Colonic mucosa (tissue), 4 donors: ENCODE data around the gene SPSB4. TPM values are rescaled to one million over a fixed set of nuclear protein-coding genes. Genes with fewer than 3 reads are reported as not detected.
A peak's percentile ranks its signal among the peaks of the same experiment; 100 is the strongest.

ENCODE experiments used
- DNase-seq: peaks from one replicate; pipeline ENCODE4 v3.0.0-alpha.2; 2020
- H3K27ac ChIP-seq: fragments of 200-600 bp; one replicate; pipeline ENCODE4 v1.8.0; 2021
- H3K27me3 ChIP-seq: fragments of 200-600 bp; one replicate; pipeline ENCODE4 v1.8.0; 2021
- H3K36me3 ChIP-seq: fragments of 200-600 bp; one replicate; pipeline ENCODE4 v1.8.0; 2021
- H3K4me1 ChIP-seq: fragments of 200-600 bp; one replicate; pipeline ENCODE4 v1.8.0; 2021; ENCODE audit warnings: mild to moderate bottlenecking
- H3K4me3 ChIP-seq: fragments of 200-600 bp; one replicate; pipeline ENCODE4 v1.8.0; 2021
- H3K9ac ChIP-seq, 2 donors: one replicate each; pipeline ENCODE4 v1.7.0; 2013; ENCODE audit warnings: control low read depth in 2 of 2, low read depth in 2 of 2, low read length in 2 of 2
- H3K9me3 ChIP-seq: fragments of 200-600 bp; one replicate; pipeline ENCODE4 v1.8.0; 2021
- intact Hi-C: fragments of 100-400 bp; cut with DNase I; formaldehyde crosslinking; loops from one replicate; pipeline ENCODE4 v1.14.1; 2022
- total RNA-seq, 2 donors: library from RNA; stranded (reverse); fragmentation: NEBNext Ultra II Directional in 1 of 2; extraction: Animal tissue kit (Norgen Biotek cat#: 25700) in 1 of 2; gene quantifications; one replicate each; pipeline ENCODE4 v1.2.1, GENCODE V29; 2021
- TF ChIP-seq, protein P1 (sequence below): fragments of 200-600 bp; IDR thresholded peaks from one replicate; pipeline ENCODE4 v1.8.0; 2022; ENCODE audit warnings: antibody characterized with exemption, mild to moderate bottlenecking
- donor health status: healthy.
- donor health status: DM: no; HTN: no; CAD: no.
- donor health status: DM: no; HTN: no; CAD: no.

The SPSB4 gene
- total RNA-seq, 2 donors from 2014 or later = not detected

- Histone ChIP-seq H3K36me3 (no peaks in the 10 kb centered on the region), H3K4me1 (no peaks in the 10 kb centered on the region), H3K4me3 (no peak overlapping the region), H3K27me3 (peaks cover 24% of the 10 kb centered on the region), H3K9ac (no peak overlapping the region), H3K27ac (no peak overlapping the region), H3K9me3 (no peaks in the 10 kb centered on the region)
- TF ChIP-seq, protein P1, sequence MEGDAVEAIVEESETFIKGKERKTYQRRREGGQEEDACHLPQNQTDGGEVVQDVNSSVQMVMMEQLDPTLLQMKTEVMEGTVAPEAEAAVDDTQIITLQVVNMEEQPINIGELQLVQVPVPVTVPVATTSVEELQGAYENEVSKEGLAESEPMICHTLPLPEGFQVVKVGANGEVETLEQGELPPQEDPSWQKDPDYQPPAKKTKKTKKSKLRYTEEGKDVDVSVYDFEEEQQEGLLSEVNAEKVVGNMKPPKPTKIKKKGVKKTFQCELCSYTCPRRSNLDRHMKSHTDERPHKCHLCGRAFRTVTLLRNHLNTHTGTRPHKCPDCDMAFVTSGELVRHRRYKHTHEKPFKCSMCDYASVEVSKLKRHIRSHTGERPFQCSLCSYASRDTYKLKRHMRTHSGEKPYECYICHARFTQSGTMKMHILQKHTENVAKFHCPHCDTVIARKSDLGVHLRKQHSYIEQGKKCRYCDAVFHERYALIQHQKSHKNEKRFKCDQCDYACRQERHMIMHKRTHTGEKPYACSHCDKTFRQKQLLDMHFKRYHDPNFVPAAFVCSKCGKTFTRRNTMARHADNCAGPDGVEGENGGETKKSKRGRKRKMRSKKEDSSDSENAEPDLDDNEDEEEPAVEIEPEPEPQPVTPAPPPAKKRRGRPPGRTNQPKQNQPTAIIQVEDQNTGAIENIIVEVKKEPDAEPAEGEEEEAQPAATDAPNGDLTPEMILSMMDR = no peak
- DNase-seq = no peak
- intact Hi-C loops = no loop called here
Observed at GRCh38 chr3:141047168-141047567, 4.0 kb upstream of the SPSB4 start.

- no peak overlapping the region for H3K27ac ChIP-seq
- H3K27me3 ChIP-seq = peaks cover 31% of the 10 kb centered on the region
- no peak for DNase-seq
- no peaks in the 10 kb centered on the region for H3K4me1 ChIP-seq
- no peak overlapping the region for H3K9ac ChIP-seq
- intact Hi-C loops = no loop called here
- TF ChIP-seq, protein P1 = no peak
- no peaks in the 10 kb centered on the region for H3K9me3 ChIP-seq
- no peak overlapping the region for H3K4me3 ChIP-seq
- H3K36me3 ChIP-seq = no peaks in the 10 kb centered on the region
Observed at GRCh38 chr3:141049681-141050080, 1.5 kb upstream of the SPSB4 start.

DNA sequence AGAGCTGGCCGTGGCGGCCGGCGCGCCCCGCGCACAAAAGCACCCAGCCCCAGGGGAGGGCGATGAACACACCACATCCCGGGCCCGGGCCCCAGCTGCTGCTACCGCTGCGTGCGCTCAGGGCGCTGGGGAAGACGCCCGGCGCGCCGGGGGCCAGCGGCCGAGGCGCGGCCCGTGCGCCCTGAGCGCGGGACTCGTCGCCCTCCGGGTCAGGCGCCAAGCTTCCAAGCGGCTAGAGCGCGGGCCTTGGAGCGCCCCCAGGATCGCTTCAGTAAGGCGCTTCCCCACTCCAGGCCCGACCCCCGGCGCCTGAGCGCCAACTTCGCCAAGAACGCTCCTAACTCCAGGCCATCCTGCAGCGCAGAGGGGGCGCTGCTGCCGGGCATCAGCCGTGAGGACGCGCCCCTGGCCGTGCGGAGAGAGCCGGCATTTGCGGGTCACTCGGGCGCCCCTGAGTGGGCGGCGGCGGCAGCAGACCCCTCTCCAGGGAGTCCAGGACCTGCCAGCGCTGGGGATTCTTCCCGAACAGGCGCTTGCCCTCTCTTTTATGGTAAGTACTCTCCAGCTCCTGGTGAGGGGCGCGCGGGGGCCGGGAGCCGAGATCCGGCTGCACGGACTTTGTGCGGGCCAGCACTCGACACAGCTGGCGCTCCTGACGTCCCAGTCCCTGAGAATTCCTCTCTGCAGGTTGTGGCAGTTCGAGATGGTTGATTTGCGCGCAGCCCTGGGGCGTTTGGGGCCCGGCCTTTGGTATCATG is 475 bp downstream of the SPSB4 start:
- no peak overlapping the region for H3K27ac ChIP-seq
- peak overlapping the region; percentile 22 for H3K4me3 ChIP-seq
- intact Hi-C loops = no loop called here
- DNase-seq = no peak
- H3K9ac ChIP-seq = no peak overlapping the region
- no peaks in the 10 kb centered on the region for H3K36me3 ChIP-seq
- no peaks in the 10 kb centered on the region for H3K9me3 ChIP-seq
- H3K4me1 ChIP-seq = no peaks in the 10 kb centered on the region
- TF ChIP-seq, protein P1 = no peak
- H3K27me3 ChIP-seq = peaks cover 31% of the 10 kb centered on the region

GRCh38 chr3:141052201-141053069 is 1.3 kb downstream of the SPSB4 start:
- peaks cover 31% of the 10 kb centered on the region for H3K27me3 ChIP-seq
- intact Hi-C loops = no loop called here
- no peak overlapping the region for H3K4me3 ChIP-seq

GRCh38 chr3:141055136-141055535 is 4.0 kb downstream of the SPSB4 start:
- Histone ChIP-seq H3K9me3 (no peaks in the 10 kb centered on the region), H3K27me3 (peaks cover 25% of the 10 kb centered on the region), H3K4me1 (no peaks in the 10 kb centered on the region), H3K27ac (no peak overlapping the region), H3K4me3 (no peak overlapping the region), H3K36me3 (no peaks in the 10 kb centered on the region), H3K9ac (no peak overlapping the region)
- intact Hi-C loops = no loop called here
- DNase-seq = no peak
- TF ChIP-seq, protein P1 = no peak

More at GRCh38 chr3:141052201-141053069, 1.3 kb downstream of the SPSB4 start:
- no peak overlapping the region for H3K9ac ChIP-seq
- DNase-seq = no peak
- H3K4me1 ChIP-seq = no peaks in the 10 kb centered on the region
- TF ChIP-seq, protein P1 = no peak
- no peaks in the 10 kb centered on the region for H3K36me3 ChIP-seq
- H3K9me3 ChIP-seq = no peaks in the 10 kb centered on the region
- H3K27ac ChIP-seq = no peak overlapping the region
